Measurements from ENCODE around the gene RUNX3. TPM values are rescaled to one million over a fixed set of nuclear protein-coding genes. Genes with fewer than 3 reads are reported as not detected.
A peak's percentile ranks its signal among the peaks of the same experiment; 100 is the strongest.

The RUNX3 gene
- total RNA-seq, 1 donor from 2014 or later: 153 TPM

DNA sequence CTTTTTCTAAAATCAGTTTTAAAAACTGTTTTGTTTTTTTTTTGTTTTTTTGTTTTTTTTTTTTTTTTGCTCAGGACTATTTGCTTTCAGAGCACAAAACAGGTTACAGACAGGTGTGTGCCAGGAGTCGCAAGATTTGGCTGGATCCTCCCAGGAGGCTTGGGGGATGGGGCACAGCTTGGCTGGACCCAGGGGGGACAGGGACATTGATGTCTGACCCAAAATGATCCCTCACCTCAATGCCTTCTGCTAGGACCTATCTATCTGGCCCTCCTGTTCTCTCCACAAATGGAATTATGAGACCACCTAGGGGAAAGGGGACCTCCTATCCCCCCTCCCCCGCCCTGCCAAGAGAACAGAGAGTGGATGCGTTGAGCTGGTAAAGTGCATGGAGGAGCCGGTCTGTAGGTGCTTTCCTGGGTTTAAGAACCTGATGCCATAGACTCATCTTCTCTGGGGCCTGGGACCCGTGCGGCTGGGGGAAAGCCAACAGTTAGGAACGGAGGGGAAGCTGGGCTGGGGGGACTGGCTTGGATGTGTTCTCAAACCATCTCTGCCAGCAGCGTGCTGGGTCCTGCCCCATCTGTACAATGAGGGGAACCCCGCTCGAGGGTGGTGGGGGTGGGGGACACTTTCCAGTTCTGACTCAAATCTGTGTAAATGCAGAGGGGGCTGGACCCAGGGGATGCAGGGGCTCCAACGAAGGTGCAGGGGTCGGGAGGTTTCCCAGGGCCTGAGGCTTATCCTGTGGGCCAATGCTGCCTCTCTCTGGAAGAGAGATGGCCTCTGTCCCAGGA, 28.9 kb downstream of the RUNX3 start:
- H3K9me3 Mint-ChIP-seq: no peaks in the 10 kb centered on the region
- no peak for ATAC-seq (ENCODE audit: low read depth)
- no peak for TF ChIP-seq CTCF (IDR thresholded peaks at IDR 0.05)
- no peak overlapping the region for H3K27ac Mint-ChIP-seq
- POLR2A ChIA-PET: interaction anchor here (0.6 to 1.3 kb wide), 7 partner anchors 20 to 259 kb away, joined by 3 to 7 read pairs (median 3); partner anchors contain the start of gene RUNX3
- intact Hi-C loops (cut with micrococcal nuclease): no loop called here
- DNase-seq: no peak
- no peaks in the 10 kb centered on the region for H3K27me3 Mint-ChIP-seq
- H3K4me3 Mint-ChIP-seq: no peak overlapping the region
- H3K4me1 Mint-ChIP-seq: peaks cover 29% of the 10 kb centered on the region
- peaks cover 63% of the 10 kb centered on the region for H3K36me3 Mint-ChIP-seq (ENCODE audit: low read depth)
- CTCF ChIA-PET: no interaction called here

DNA sequence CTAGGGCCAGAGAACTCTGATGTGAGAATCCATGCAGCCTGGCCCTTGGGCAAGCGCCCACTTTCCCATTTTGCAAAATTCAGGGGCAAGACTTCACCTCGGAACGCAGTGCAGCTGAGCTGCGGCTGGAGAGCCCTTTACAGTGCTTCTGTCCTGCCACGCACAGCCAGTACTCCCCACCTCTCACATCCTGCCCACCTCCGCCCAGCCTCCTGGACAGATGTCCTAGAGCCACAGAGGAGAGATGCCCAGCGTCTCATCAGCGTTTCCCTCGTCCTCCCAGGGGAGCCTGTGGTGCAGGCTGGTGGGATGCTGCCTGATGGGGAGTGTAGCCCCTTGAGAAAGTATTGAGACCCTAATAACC, 29.6 kb downstream of the RUNX3 start:
- no peaks in the 10 kb centered on the region for H3K9me3 Mint-ChIP-seq
- no peaks in the 10 kb centered on the region for H3K27me3 Mint-ChIP-seq
- ChIA-PET CTCF (no interaction called here), POLR2A (interaction anchor here (0.6 to 1.3 kb wide), 4 partner anchors 30 to 145 kb away, joined by 3 to 7 read pairs (median 4); no protein-coding TSS in a partner anchor)
- peak overlapping the region; percentile 57 for H3K27ac Mint-ChIP-seq
- DNase-seq (no peak), ATAC-seq (ENCODE audit: low read depth) (no peak)
- peaks cover 29% of the 10 kb centered on the region for H3K4me1 Mint-ChIP-seq
- no peak overlapping the region for H3K4me3 Mint-ChIP-seq
- intact Hi-C loops (cut with micrococcal nuclease): no loop called here
- TF ChIP-seq CTCF (IDR thresholded peaks at IDR 0.05): no peak
- peaks cover 57% of the 10 kb centered on the region for H3K36me3 Mint-ChIP-seq (ENCODE audit: low read depth)

DNA sequence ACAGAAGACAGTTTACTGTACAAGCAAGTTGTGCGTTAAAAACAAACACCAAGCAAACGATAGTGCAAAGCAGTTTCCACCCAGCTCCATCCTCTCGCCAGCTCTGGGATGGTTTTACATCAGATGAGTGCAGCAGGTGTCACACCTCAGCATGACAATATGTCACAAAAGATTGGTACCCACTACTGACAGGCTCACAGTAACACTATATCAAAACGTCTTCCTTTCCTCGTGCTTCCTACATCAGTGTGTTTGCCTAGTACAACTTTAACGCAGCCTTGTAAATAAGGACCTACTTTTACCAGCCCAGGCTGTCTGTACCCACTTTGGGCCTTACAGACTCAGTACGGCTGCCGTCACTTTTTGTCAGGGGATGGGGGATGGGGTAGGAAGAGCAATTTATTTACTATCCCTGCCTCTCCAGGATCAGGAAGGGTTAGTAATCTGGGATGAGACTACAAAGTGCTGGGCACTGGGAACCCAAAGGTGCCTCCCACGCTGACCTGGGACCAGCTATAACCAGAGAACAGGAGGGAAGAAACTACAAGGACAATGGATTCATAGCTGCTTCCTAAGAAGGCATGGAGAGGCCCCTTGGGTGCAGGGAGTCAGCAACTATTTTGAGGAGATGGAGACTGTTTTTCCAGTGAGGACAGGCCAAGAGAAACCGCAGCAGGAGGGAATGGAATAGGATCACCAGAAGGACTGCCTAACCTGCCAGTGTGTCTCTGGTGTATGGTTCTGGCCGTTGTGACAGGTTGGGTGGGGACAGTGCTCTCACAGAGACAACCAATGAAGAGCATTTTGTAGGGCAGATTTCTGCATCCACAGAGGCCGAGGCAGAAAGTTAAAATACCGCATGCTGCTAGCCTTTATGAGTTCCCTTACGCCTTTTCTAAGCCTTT, 30.2 kb downstream of the RUNX3 start:
- ChIA-PET POLR2A (interaction anchor here (0.6 to 1.3 kb wide), 4 partner anchors 31 to 146 kb away, joined by 3 to 7 read pairs (median 4); no protein-coding TSS in a partner anchor), CTCF (interaction anchor here (2.1 kb wide), 1 partner anchor 51 kb away, joined by 14 read pairs; no protein-coding TSS in a partner anchor)
- H3K4me3 Mint-ChIP-seq: no peak overlapping the region
- no peaks in the 10 kb centered on the region for H3K27me3 Mint-ChIP-seq
- ATAC-seq (ENCODE audit: low read depth) (no peak), DNase-seq (no peak)
- intact Hi-C loops (cut with micrococcal nuclease): loop anchor here (2.0 kb wide), 1 partner anchor 29 kb away; no protein-coding TSS in a partner anchor
- no peaks in the 10 kb centered on the region for H3K9me3 Mint-ChIP-seq
- peak overlapping the region; percentile 57 for H3K27ac Mint-ChIP-seq
- TF ChIP-seq CTCF (IDR thresholded peaks at IDR 0.05): no peak
- peaks cover 52% of the 10 kb centered on the region for H3K36me3 Mint-ChIP-seq (ENCODE audit: low read depth)
- H3K4me1 Mint-ChIP-seq: peaks cover 29% of the 10 kb centered on the region

- peak overlapping the region; percentile 18 for H3K27ac Mint-ChIP-seq
- no peaks in the 10 kb centered on the region for H3K27me3 Mint-ChIP-seq
- H3K4me3 Mint-ChIP-seq: no peak overlapping the region
- ATAC-seq (ENCODE audit: low read depth) (no peak), DNase-seq (no peak)
- no peak for TF ChIP-seq CTCF (IDR thresholded peaks at IDR 0.05)
- ChIA-PET CTCF (interaction anchor here (0.9 to 2.1 kb wide), 4 partner anchors 16 to 147 kb away, joined by 3 to 14 read pairs (median 6); no protein-coding TSS in a partner anchor), POLR2A (interaction anchor here (0.7 to 4.0 kb wide), 2 partner anchors 30 to 139 kb away, joined by 3 to 20 read pairs; partner anchors contain the start of gene RUNX3)
- no peaks in the 10 kb centered on the region for H3K9me3 Mint-ChIP-seq
- H3K36me3 Mint-ChIP-seq (ENCODE audit: low read depth): peaks cover 45% of the 10 kb centered on the region
- intact Hi-C loops (cut with micrococcal nuclease): loop anchor here (1.0 to 2.0 kb wide), 2 partner anchors 30 to 51 kb away; no protein-coding TSS in a partner anchor
- H3K4me1 Mint-ChIP-seq: peaks cover 34% of the 10 kb centered on the region
Measured at GRCh38 chr1:24898909-24899439, 31.1 kb downstream of the RUNX3 start.

Data from activated B cell treated with CpG ODN at 0.5 μM for 24 hours (primary cell).